Measurements from ENCODE around the gene BET1. TPM values are rescaled to one million over a fixed set of nuclear protein-coding genes. Genes with fewer than 3 reads are reported as not detected.

Gene BET1
- total RNA-seq, 1 donor: 20.6 TPM

DNA sequence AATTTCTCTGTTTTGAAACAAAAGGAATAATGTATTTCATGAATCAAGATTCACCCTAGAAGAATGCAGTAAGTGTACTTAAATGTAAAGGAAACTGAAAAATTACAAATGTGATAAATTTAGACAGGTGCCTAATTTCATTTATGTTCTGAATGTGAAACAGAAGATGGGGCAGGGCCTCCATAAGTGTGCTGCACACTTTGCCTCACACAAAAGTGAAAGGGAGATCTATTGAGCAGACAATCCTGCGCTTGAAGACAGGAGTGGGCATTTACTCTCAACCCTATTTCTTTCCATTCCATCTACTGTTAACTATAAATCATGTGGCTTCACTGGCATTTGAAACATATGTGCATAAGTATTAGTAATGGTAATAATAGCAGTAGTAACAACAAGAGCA, 46.4 kb downstream of the BET1 start:
- TF ChIP-seq, protein P1, sequence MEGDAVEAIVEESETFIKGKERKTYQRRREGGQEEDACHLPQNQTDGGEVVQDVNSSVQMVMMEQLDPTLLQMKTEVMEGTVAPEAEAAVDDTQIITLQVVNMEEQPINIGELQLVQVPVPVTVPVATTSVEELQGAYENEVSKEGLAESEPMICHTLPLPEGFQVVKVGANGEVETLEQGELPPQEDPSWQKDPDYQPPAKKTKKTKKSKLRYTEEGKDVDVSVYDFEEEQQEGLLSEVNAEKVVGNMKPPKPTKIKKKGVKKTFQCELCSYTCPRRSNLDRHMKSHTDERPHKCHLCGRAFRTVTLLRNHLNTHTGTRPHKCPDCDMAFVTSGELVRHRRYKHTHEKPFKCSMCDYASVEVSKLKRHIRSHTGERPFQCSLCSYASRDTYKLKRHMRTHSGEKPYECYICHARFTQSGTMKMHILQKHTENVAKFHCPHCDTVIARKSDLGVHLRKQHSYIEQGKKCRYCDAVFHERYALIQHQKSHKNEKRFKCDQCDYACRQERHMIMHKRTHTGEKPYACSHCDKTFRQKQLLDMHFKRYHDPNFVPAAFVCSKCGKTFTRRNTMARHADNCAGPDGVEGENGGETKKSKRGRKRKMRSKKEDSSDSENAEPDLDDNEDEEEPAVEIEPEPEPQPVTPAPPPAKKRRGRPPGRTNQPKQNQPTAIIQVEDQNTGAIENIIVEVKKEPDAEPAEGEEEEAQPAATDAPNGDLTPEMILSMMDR (IDR thresholded peaks at IDR 0.05; ENCODE audit: extremely low read depth, low read depth, low read length): no peak
- Histone ChIP-seq H3K27ac (ENCODE audit: low read depth, low read length) (no peak overlapping the region), H4K20me1 (ENCODE audit: insufficient read depth, low read length) (no peaks in the 10 kb centered on the region), H3K27me3 (ENCODE audit: insufficient read depth, low read length) (no peaks in the 10 kb centered on the region), H3K4me1 (ENCODE audit: insufficient read depth, low read length) (peaks cover 11% of the 10 kb centered on the region), H3K36me3 (ENCODE audit: insufficient read depth, low read length) (no peaks in the 10 kb centered on the region), H2AFZ (ENCODE audit: low read length) (no peak overlapping the region), H3K79me2 (ENCODE audit: insufficient read depth, low read length) (no peaks in the 10 kb centered on the region), H3K9me3 (ENCODE audit: low read depth, low read length) (no peaks in the 10 kb centered on the region), H3K4me3 (ENCODE audit: insufficient read depth, low read length) (no peak overlapping the region), H3K4me2 (ENCODE audit: insufficient read depth, low read length) (peak overlapping the region; percentile 55)
- no peak for DNase-seq (ENCODE audit: insufficient read length, low spot score, missing footprints)

DNA sequence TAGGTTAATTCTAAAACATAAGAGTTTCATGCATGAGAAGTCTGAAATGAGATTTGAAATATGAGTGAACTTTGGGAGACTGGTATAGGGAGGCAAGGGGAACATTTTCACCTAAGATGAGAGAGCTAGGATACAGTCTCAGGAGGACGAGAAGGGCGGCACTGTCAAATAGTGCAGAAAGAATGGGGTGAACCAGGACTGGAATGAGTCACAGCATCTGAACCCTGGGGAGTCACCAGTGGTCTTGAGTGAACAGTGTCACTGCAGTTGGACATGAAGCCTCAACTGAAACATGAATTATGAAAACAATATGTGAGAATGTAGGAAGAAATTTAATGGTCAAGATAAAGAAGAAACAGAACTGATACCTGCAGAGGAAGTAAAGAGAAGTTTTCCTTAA, 48.9 kb downstream of the BET1 start:
- H4K20me1 ChIP-seq (ENCODE audit: insufficient read depth, low read length): no peaks in the 10 kb centered on the region
- H3K4me3 ChIP-seq (ENCODE audit: insufficient read depth, low read length): no peak overlapping the region
- H3K27ac ChIP-seq (ENCODE audit: low read depth, low read length): no peak overlapping the region
- H3K4me1 ChIP-seq (ENCODE audit: insufficient read depth, low read length): peaks cover 11% of the 10 kb centered on the region
- no peak overlapping the region for H3K4me2 ChIP-seq (ENCODE audit: insufficient read depth, low read length)
- H3K36me3 ChIP-seq (ENCODE audit: insufficient read depth, low read length): no peaks in the 10 kb centered on the region
- H2AFZ ChIP-seq (ENCODE audit: low read length): no peak overlapping the region
- TF ChIP-seq, protein P1 (IDR thresholded peaks at IDR 0.05; ENCODE audit: extremely low read depth, low read depth, low read length): no peak
- no peaks in the 10 kb centered on the region for H3K27me3 ChIP-seq (ENCODE audit: insufficient read depth, low read length)
- no peaks in the 10 kb centered on the region for H3K9me3 ChIP-seq (ENCODE audit: low read depth, low read length)
- H3K79me2 ChIP-seq (ENCODE audit: insufficient read depth, low read length): no peaks in the 10 kb centered on the region
- DNase-seq (ENCODE audit: insufficient read length, low spot score, missing footprints): no peak

DNA sequence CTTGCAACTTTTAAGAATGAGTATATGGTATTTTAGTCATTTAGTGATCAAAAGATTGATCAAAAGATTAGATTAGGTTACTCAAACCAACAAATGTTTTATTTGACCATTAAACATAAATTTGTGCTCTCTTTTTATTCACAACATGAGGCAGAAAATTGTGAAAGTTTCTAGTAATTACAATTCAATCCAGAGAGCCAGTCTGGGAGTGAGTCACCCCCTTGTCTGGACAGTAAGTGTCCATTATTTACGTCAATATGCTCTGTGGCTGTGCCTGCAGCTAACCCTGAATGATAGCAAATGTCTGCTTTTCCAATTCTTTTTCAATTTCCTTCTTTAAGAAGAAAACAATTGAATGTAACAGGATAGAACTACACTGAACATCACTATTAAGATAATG, 54.7 kb downstream of the BET1 start:
- no peaks in the 10 kb centered on the region for H3K79me2 ChIP-seq (ENCODE audit: insufficient read depth, low read length)
- no peak overlapping the region for H3K4me2 ChIP-seq (ENCODE audit: insufficient read depth, low read length)
- no peaks in the 10 kb centered on the region for H3K27me3 ChIP-seq (ENCODE audit: insufficient read depth, low read length)
- no peaks in the 10 kb centered on the region for H4K20me1 ChIP-seq (ENCODE audit: insufficient read depth, low read length)
- TF ChIP-seq, protein P1 (IDR thresholded peaks at IDR 0.05; ENCODE audit: extremely low read depth, low read depth, low read length): no peak
- H3K4me1 ChIP-seq (ENCODE audit: insufficient read depth, low read length): peaks cover 19% of the 10 kb centered on the region
- H3K4me3 ChIP-seq (ENCODE audit: insufficient read depth, low read length): no peak overlapping the region
- DNase-seq (ENCODE audit: insufficient read length, low spot score, missing footprints): peak; percentile 82
- H3K27ac ChIP-seq (ENCODE audit: low read depth, low read length): peak overlapping the region; percentile 9
- no peak overlapping the region for H2AFZ ChIP-seq (ENCODE audit: low read length)
- no peaks in the 10 kb centered on the region for H3K9me3 ChIP-seq (ENCODE audit: low read depth, low read length)
- no peaks in the 10 kb centered on the region for H3K36me3 ChIP-seq (ENCODE audit: insufficient read depth, low read length)

DNA sequence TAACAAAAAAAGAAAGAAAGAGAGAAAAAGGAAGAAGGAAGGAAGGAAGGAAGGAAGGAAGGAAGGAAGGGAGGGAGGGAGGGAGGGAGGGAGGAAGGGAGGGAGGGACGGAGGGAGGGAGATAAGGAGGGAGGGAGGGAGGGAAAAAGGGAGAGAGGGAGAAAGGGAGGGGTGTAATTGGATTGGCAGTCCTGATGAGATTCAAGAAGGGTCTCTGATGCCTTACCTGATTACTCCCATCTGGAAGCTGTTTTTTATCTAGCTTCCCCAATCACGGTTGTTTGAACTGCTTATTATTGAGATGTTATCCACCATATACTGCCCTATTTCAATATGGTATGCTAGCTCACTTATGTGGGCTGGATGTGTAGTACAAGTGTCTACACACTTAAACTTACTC, 55.3 kb downstream of the BET1 start:
- H3K4me2 ChIP-seq (ENCODE audit: insufficient read depth, low read length): no peak overlapping the region
- no peaks in the 10 kb centered on the region for H3K9me3 ChIP-seq (ENCODE audit: low read depth, low read length)
- H3K27me3 ChIP-seq (ENCODE audit: insufficient read depth, low read length): no peaks in the 10 kb centered on the region
- H3K79me2 ChIP-seq (ENCODE audit: insufficient read depth, low read length): no peaks in the 10 kb centered on the region
- peaks cover 19% of the 10 kb centered on the region for H3K4me1 ChIP-seq (ENCODE audit: insufficient read depth, low read length)
- H3K27ac ChIP-seq (ENCODE audit: low read depth, low read length): peak overlapping the region; percentile 9
- no peak overlapping the region for H3K4me3 ChIP-seq (ENCODE audit: insufficient read depth, low read length)
- TF ChIP-seq, protein P1 (IDR thresholded peaks at IDR 0.05; ENCODE audit: extremely low read depth, low read depth, low read length): no peak
- H2AFZ ChIP-seq (ENCODE audit: low read length): no peak overlapping the region
- no peaks in the 10 kb centered on the region for H4K20me1 ChIP-seq (ENCODE audit: insufficient read depth, low read length)
- no peaks in the 10 kb centered on the region for H3K36me3 ChIP-seq (ENCODE audit: insufficient read depth, low read length)
- DNase-seq (ENCODE audit: insufficient read length, low spot score, missing footprints): no peak

Measured in osteoblast (primary cell).